SKM-1 treated with dmso at 0.1 percent for 144 hours (cell line): ENCODE measurements around the gene PPIP5K1.

Experiments
- DNase-seq: peaks from one replicate; lab custom pipeline; 2025; ENCODE audit not compliant: unreplicated experiment; lab: John Stamatoyannopoulos, UW

The PPIP5K1 gene

DNA sequence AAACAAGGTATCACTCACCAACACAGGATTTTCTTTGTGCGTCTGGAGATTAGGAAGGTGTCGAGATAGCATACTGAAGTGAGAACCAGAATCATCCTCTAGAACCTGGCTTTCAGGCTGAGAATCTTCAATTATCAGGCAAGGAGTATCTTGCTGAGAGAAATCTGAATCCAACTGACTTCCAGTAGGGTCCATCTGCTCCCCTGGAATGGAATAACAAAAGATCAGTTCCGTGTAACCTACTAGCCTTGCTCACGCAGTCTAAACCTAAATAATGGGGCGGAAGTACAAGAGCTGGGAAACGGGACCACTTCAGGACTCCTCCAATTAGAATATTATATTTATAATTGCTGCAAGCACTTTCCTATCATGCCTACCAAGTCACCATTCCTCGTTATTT is 97.7 kb downstream of the PPIP5K1 start:
- no peak for DNase-seq

DNA sequence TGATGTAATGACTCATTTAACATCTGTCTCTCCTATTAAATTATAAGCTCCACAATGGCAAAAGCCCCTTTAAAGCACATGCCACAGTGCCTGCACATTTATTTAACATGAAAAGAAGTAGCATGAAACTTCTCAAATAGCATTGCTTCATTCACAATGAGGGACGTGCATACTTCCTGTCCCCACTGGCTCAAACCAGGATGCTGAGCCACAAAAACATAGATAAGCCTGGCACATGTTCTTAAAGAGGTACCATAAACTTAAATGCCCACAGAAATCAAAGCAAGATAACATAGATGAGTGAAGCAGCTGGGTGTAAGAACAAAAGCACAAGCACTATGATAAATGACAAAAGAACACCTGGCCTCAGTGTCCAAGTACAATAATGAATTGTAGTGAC is 100.8 kb downstream of the PPIP5K1 start:
- DNase-seq = no peak

- DNase-seq = no peak
Measured at GRCh38 chr15:43488790-43489189, 101.2 kb downstream of the PPIP5K1 start.

DNA sequence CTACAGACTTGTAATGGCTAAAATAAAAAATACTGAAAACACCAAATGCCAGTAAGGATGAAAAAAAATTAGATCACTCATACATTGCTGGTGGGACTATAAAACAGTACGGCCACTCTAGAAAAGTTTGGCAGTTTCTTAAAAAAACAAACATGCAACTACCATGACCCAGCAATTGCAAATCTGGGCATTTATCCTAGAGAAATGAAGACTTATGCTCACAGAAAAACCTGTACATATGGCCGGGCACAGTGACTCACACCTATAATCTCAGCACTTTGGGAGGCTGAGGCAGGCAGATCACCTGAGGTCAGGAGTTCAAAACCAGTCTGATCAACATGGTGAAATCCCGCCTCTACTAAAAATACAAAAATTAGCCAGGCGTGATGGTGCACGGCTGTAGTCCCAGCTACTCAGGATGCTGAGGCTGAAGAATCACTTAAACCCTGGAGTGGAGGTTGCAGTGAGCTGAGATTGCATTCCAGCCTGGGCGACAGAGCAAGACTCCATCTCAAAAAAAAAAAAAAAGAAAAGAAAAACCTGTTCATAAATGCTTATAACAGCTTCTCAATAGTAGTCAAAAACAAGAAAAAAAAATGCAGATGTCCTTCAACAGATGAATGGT is 102.6 kb downstream of the PPIP5K1 start:
- DNase-seq = no peak

DNA sequence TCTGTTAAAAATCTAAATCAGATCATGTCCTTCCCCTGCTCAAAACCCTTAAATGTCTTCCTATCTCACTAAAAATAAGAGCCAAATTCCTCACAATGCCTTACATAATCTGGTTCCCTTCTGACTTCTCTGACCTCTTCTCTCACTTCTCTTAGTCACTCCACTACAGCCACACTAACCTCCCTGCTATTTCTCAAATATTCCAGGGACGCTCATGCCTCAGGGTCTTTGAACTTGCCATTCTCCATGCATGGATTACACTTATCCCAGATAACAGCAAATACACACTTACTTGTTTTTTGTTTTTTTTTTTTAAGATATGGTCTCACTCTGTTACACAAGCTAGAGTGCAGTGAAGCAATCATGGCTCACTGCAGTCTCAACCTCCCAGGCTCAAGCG is 105.6 kb downstream of the PPIP5K1 start:
- DNase-seq = no peak
